GM12878 (cell line): ENCODE measurements around the gene ANKRD6. TPM values are rescaled to one million over a fixed set of nuclear protein-coding genes. Genes with fewer than 3 reads are reported as not detected.

Source experiments
- ATAC-seq: fragments of 200-7000 bp; cut with Tn5 transposase; 3 replicates; pipeline ENCODE4 v1.9.1; 2020; ENCODE audit warnings: mild to moderate bottlenecking, moderate library complexity
- BruUV-seq: library from RNA; stranded (reverse); fragments of 400-500 nt; replicated peaks from 2 replicates; lab custom pipeline; 2021; lab: Mats Ljungman, UMichigan
- CTCF ChIA-PET: fragments of 300-600 bp; sonication (Branson Sonifier 250); formaldehyde crosslinking; extraction: SDS; loops from one replicate; lab custom pipeline; 2021; ENCODE audit warnings: inconsistent platforms; lab: Yijun Ruan, JAX
- POLR2A ChIA-PET: fragments of 350-600 bp; formaldehyde crosslinking; extraction: SDS; loops from one replicate; lab custom pipeline; 2021; ENCODE audit warnings: inconsistent platforms; lab: Charles Lee
- RAD21 ChIA-PET: fragments of 300-600 bp; sonication (Branson Sonifier 250); formaldehyde crosslinking; loops from one replicate; lab custom pipeline; 2023; ENCODE audit warnings: antibody characterized with exemption; ENCODE audit not compliant: unreplicated experiment; lab: Charles Lee
- SMC1A ChIA-PET: fragments of 300-600 bp; sonication (Branson Sonifier 250); formaldehyde crosslinking; loops from one replicate; lab custom pipeline; 2023; ENCODE audit not compliant: unreplicated experiment, uncharacterized antibody; lab: Charles Lee
- DNase-seq: peaks from one replicate; pipeline ENCODE4 v3.0.0-alpha.2; 2011; ENCODE audit warnings: low read depth, low spot score
- FAIRE-seq: peaks from 3 replicates; lab custom pipeline; 2011; peaks lifted over from hg19 to GRCh38; lab: Jason Lieb, UNC
- H2AFZ ChIP-seq: 2 replicates; pipeline ENCODE4 v1.6.0; 2011; ENCODE audit warnings: low read depth, low read length, control low read depth; ENCODE audit not compliant: control insufficient read depth
- H3K27ac ChIP-seq: 2 replicates; pipeline ENCODE4 v1.5.1; 2011; ENCODE audit warnings: control low read depth; ENCODE audit not compliant: control insufficient read depth, insufficient read depth
- H3K27me3 ChIP-seq, 2 experiments: replicated peaks in 1 of 2; 2 replicates each; pipeline versions ENCODE4 v1.6.0 to v1.6.1; 2011; ENCODE audit warnings: low read length in 1 of 2; ENCODE audit not compliant: control insufficient read depth in 2 of 2, insufficient read depth in 2 of 2
- H3K36me3 ChIP-seq, 2 experiments: 2 replicates each; pipeline ENCODE4 v1.5.1; 2011; ENCODE audit warnings: low read length in 1 of 2; ENCODE audit not compliant: control insufficient read depth in 2 of 2, insufficient read depth in 2 of 2
- H3K4me1 ChIP-seq: 2 replicates; pipeline ENCODE4 v1.6.1; 2011; ENCODE audit warnings: mild to moderate bottlenecking, low read length, moderate library complexity, mixed read lengths; ENCODE audit not compliant: control insufficient read depth, insufficient read depth
- H3K4me2 ChIP-seq: 2 replicates; pipeline ENCODE4 v1.6.0; 2011; ENCODE audit warnings: control low read depth; ENCODE audit not compliant: control insufficient read depth, insufficient read depth
- H3K4me3 ChIP-seq: fragments of 200-600 bp; sonication (generic); 2 replicates; pipeline ENCODE4 v1.5.1; 2016
- H3K79me2 ChIP-seq: 2 replicates; pipeline ENCODE4 v1.6.0; 2011; ENCODE audit warnings: low read length; ENCODE audit not compliant: control insufficient read depth, insufficient read depth
- H3K9ac ChIP-seq: 2 replicates; pipeline ENCODE4 v1.8.0; 2011; ENCODE audit warnings: low read length, control low read depth, mixed read lengths; ENCODE audit not compliant: control insufficient read depth, insufficient read depth
- H3K9me3 ChIP-seq: replicated peaks from 3 replicates; pipeline ENCODE4 v1.5.1; 2011; ENCODE audit warnings: mild to moderate bottlenecking, low read length; ENCODE audit not compliant: control insufficient read depth, insufficient read depth
- H4K20me1 ChIP-seq: 2 replicates; pipeline ENCODE4 v1.6.0; 2011; ENCODE audit not compliant: control insufficient read depth, insufficient read depth
- CHD4 ChIP-seq: fragments of 200-600 bp; sonication (generic); IDR thresholded peaks from 2 replicates; pipeline ENCODE4 v1.6.1; 2016; ENCODE audit warnings: mild to moderate bottlenecking
- CREB1 ChIP-seq: IDR thresholded peaks from 2 replicates; pipeline ENCODE4 v1.6.1; 2012; ENCODE audit warnings: low read depth, mild to moderate bottlenecking, inconsistent platforms
- CUX1 ChIP-seq: IDR thresholded peaks from 2 replicates; pipeline ENCODE4 v1.6.1; 2012; ENCODE audit warnings: improper control_type of control experiment, low read depth, low read length; ENCODE audit not compliant: insufficient replicate concordance
- DPF2 ChIP-seq: fragments of 450-650 bp; IDR thresholded peaks from 2 replicates; pipeline ENCODE4 v1.6.1; 2017; ENCODE audit warnings: mild to moderate bottlenecking
- MTA3 ChIP-seq: IDR thresholded peaks from 2 replicates; pipeline ENCODE4 v1.6.1; 2012; ENCODE audit warnings: low read length, inconsistent platforms, borderline replicate concordance
- NBN ChIP-seq: fragments of 450-650 bp; IDR thresholded peaks from 2 replicates; pipeline ENCODE4 v1.6.1; 2016
- PBX3 ChIP-seq: IDR thresholded peaks from 2 replicates; pipeline ENCODE4 v1.6.1; 2011; ENCODE audit warnings: mild to moderate bottlenecking, low read depth, low read length, moderate library complexity; ENCODE audit not compliant: insufficient replicate concordance
- POLR2AphosphoS5 ChIP-seq: IDR thresholded peaks from 2 replicates; pipeline ENCODE4 v1.6.1; 2011; ENCODE audit warnings: mild to moderate bottlenecking, low read length, inconsistent platforms
- RELB ChIP-seq: fragments of 450-650 bp; IDR thresholded peaks from 2 replicates; pipeline ENCODE4 v1.6.1; 2017; ENCODE audit warnings: low read depth, mild to moderate bottlenecking, moderate library complexity
- SREBF2 ChIP-seq: IDR thresholded peaks from 2 replicates; pipeline ENCODE4 v1.6.1; 2012; ENCODE audit warnings: mild to moderate bottlenecking, low read length
- TCF12 ChIP-seq: IDR thresholded peaks from 2 replicates; pipeline ENCODE4 v1.6.1; 2011; ENCODE audit warnings: low read depth, mild to moderate bottlenecking, low read length
- USF2 ChIP-seq: IDR thresholded peaks from 2 replicates; pipeline ENCODE4 v1.6.1; 2011; ENCODE audit warnings: low read depth, low read length, improper control_type of control experiment, borderline replicate concordance
- ZBTB11 ChIP-seq: fragments of 450-650 bp; formaldehyde crosslinking; IDR thresholded peaks from 2 replicates; pipeline ENCODE4 v1.5.0; 2022; ENCODE audit warnings: mild to moderate bottlenecking, missing genetic modification characterization
- WGBS: methylation state at CpG from one replicate; pipeline ENCODE4 v1.1.6; 2016; ENCODE audit warnings: low lambda C conversion rate; ENCODE audit not compliant: insufficient replicate concordance, insufficient coverage; ENCODE audit errors: missing lambda C conversion rate; 5-methylcytosine and 5-hydroxymethylcytosine counted together
- in situ Hi-C: fragments of 300-500 bp; cut with MboI; formaldehyde crosslinking; loops from 9 replicates; pipeline ENCODE4 v1.14.3; 2018; ENCODE audit warnings: mixed read lengths
- intact Hi-C: fragments of 100-400 bp; cut with micrococcal nuclease; formaldehyde crosslinking; loops from one replicate; pipeline ENCODE4 v1.14.2; 2022; ENCODE audit not compliant: unreplicated experiment
- polyA plus RNA-seq, 11 experiments: library from polyadenylated mRNA; depleted of rRNA in 4 of 11; unstranded in 6 of 11; stranded (reverse) in 5 of 11; fragments of >200 nt; fragmentation: Nextera tagmentation in 4 of 11; fragmentation: Illumina TruSeq in 1 of 11; extraction: Ambion mirVana in 4 of 11; extraction: Trizol in 1 of 11; gene quantifications; 1 replicate in 1 of 11; 2 replicates in 10 of 11; pipeline versions ENCODE4 v1.2.1 to v1.2.3, GENCODE V29; 2011 to 2016; ENCODE audit warnings: inconsistent platforms in 2 of 11, missing spikeins in 2 of 11, low read depth in 1 of 11
- total RNA-seq, 4 experiments: library from RNA; depleted of rRNA in 3 of 4; stranded (reverse); fragments of >200 nt in 3 of 4; fragmentation: Illumina TruSeq in 1 of 4; extraction: Trizol in 1 of 4; gene quantifications; 2 replicates each; pipeline versions ENCODE4 v1.2.1 to v1.2.3, GENCODE V29; 2013 to 2021

Gene ANKRD6
- total and polyA plus RNA-seq, 10 of the 15 experiments (the other 5 are each of a cell fraction or from before 2014, with no cell fraction given), result 0.03 to 0.90 (median 0.38) TPM

- DNase-seq, result no peak
- in situ Hi-C loops (no loop called here), intact Hi-C loops (no loop called here)
- no peak overlapping the region for H2AFZ ChIP-seq
- no TSS peak for BruUV-seq
- ChIA-PET CTCF (no interaction called here), RAD21 (no interaction called here), POLR2A (no interaction called here), SMC1A (no interaction called here)
- H3K9ac ChIP-seq, result no peak overlapping the region
- peaks cover 2 to 21% of the 10 kb centered on the region in 2 experiments for H3K36me3 ChIP-seq
- no peak for ATAC-seq
- no peaks in the 10 kb centered on the region for H3K27me3 ChIP-seq
- H3K9me3 ChIP-seq, result no peaks in the 10 kb centered on the region
- H3K4me3 ChIP-seq, result no peak overlapping the region
- WGBS, result 56% methylated on average over 6 of the region's 6 CpGs
- no peak overlapping the region for H3K27ac ChIP-seq
- FAIRE-seq, result no peak
- no peaks in the 10 kb centered on the region for H3K79me2 ChIP-seq
- H4K20me1 ChIP-seq, result no peaks in the 10 kb centered on the region; the same call in 1 of the 2 replicates
- no peaks in the 10 kb centered on the region for H3K4me1 ChIP-seq
- no peak overlapping the region for H3K4me2 ChIP-seq
- TF ChIP-seq DPF2 (no peak), CUX1 (no peak), ZBTB11 (CRISPR knock-in tag) (no peak), CREB1 (no peak), SREBF2 (no peak), USF2 (no peak), RELB (no peak), MTA3 (no peak), TCF12 (no peak), CHD4 (no peak), POLR2AphosphoS5 (no peak), NBN (no peak), PBX3 (no peak)
Measured at GRCh38 chr6:89669002-89669401, 236.1 kb downstream of the ANKRD6 start.
